GM19043 (cell line): ENCODE data around the gene TRPT1.

Source experiments
- ATAC-seq: cut with Tn5 transposase; IDR thresholded peaks from one replicate; pipeline ENCODE4 v1.9.1; 2021; ENCODE audit warnings: low read depth; ENCODE audit not compliant: unreplicated experiment

The TRPT1 gene

DNA sequence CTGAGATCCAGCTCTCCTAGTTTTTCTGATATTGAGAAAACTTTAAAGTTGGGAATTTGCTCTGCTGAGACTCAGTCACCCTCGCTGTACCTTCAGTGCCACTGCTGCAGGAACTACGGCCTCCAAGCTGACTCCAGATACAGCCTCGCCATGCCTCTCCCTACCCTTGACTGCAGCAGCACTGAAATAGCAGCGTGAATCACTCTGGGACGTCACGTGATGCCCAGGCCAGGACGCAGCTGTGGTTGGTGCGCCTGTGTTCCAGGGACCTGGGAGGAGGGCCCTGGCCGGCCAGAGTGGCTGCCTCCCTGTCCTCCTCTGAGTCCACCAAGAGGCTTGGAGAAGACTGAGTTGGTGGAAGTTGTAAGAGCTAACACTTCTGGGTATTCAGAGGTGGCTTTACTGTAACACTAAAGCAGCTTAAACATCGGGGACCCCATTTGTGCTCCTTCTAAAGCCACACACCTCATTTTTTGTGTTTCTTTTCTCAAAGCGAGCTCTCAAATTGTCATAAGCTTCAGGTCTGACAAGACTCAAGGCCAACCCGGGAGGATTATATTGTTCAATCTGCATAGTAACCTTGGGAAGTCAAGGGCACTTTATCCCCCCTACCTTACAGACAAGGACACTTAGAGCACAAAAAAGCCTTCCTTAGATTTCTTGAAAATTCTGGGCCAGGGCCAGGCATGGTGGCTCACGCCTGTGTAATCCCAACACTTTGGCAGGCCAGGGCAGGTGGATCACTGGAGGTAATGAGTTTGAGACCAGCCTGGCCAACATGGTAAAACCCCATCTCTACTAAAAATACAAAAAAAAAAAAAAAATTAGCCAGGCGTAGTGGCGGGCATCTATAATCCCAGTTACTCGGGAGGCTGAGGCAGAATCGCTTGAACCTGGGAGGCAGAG lies 44.2 kb downstream of the TRPT1 start:
- no peak for ATAC-seq

DNA sequence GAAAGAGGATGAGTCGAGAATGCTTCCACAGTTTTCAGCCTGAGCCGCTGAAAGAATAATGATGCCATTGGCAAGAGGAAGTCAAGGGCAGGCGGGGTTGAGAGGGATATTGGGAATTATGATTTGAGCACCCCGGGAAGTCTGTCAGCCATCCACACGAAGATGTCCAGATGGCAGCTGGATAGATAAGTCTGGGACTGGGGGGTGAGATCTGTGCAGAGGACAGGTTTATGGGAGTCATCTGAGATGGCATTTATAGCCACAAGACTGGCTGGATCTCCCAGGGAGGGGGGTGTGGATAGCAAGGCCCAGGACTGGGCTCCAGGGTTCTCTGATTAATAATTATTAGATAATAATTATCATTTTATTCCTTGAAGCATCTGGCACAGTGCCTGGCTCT lies 45.1 kb downstream of the TRPT1 start:
- ATAC-seq = no peak

DNA sequence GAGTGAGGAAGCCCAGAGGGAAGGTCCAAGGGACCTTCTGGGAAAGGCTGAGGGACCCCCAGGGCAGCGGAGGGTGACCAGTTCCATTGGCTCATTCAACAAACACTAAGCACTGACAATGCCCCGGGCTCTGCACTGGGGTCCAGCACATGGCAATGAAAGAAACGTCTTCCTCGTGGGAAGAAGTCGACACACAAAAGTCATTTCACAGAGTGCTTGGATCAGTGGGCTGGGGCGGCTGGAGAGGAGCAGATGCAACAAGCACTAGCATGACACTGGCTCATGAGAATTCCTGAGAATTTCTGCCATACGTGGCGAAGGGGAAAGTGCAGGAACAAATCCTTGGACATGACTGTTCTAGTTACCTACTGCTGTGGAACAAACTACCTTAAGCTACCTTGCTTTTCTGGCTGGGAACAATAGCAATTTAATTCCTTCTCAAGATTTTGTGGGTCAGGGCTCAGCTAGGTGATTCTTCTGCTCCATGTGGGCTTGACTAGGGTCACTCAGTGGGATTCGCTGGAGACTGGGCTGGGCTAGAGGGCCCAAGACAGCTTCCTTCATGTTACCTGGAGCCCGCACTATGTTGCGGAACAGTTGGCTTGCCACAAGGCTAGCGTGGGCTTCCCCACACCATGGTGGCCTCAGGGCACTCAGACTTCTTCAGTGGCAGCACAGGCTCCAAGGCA lies 46.9 kb downstream of the TRPT1 start:
- no peak for ATAC-seq

DNA sequence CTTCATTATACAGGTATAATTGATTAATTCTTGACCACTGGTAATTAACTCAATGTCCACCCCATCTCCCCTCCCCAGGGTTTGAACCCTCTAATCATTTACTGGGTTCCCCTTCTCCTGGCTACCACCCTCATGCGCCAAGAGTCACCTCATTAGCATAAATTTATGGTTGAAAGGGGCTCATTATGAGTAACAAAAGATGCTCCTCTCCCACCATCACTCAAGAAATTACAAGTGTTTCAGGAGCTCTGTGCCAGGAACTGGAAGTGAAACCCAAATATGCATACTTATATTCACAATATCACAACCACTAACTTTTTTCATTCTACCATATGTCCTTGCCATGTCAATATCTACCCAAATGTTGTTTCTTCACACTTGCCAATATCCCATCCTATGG lies 47.8 kb downstream of the TRPT1 start:
- no peak for ATAC-seq

DNA sequence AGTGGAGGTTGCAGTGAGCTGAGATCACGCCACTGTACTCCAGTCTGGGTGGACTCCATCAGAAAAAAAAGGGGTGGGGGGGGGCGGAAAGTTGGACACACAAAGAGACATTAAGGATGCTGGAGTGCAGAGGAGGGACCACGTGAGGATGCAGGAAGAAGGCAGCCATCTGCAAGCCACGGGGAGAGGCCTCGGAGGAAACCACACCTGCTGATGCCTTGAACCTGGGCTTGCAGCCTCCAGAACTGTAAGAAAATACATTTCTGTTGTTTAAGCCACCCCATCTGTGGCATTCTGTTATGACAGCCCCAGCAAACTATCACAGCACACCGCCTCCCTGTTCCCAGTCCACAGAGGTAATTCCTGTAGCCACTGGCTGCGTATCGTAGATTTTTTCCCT lies 49.2 kb downstream of the TRPT1 start:
- no peak for ATAC-seq
